SK-N-SH (cell line): Measurements from ENCODE around the gene CHSY1.

Experiments
- CTCF ChIP-seq: fragments of 200-600 bp; sonication (generic); IDR thresholded peaks from 2 replicates; pipeline ENCODE4 v1.6.1; 2017; ENCODE audit warnings: antibody characterized with exemption, mild to moderate bottlenecking, moderate library complexity
- MAX ChIP-seq: IDR thresholded peaks from 2 replicates; pipeline ENCODE4 v1.4.0; 2012; ENCODE audit warnings: low read depth
- MXI1 ChIP-seq: IDR thresholded peaks from 2 replicates; pipeline ENCODE4 v1.6.1; 2012; ENCODE audit warnings: mild to moderate bottlenecking, low read depth, low read length, improper control_type of control experiment
- PBX3 ChIP-seq: IDR thresholded peaks from 2 replicates; pipeline ENCODE4; 2012
- REST ChIP-seq: IDR thresholded peaks from 2 replicates; pipeline ENCODE4 v1.6.1; 2012; ENCODE audit warnings: mild to moderate bottlenecking, low read depth, low read length, moderate library complexity
- USF2 ChIP-seq: fragments of 150-350 bp; IDR thresholded peaks from 2 replicates; pipeline ENCODE4 v1.6.1; 2017; ENCODE audit warnings: antibody characterized with exemption, low read length, low read depth, borderline replicate concordance
- ZBTB33 ChIP-seq: IDR thresholded peaks from 2 replicates; pipeline ENCODE4 v1.4.0; 2012; ENCODE audit warnings: low read depth, borderline replicate concordance

GRCh38 chr15:101286471-101287114 lies 34.7 kb upstream of the CHSY1 start:
- TF ChIP-seq REST (no peak), CTCF (no peak), MAX (no peak), ZBTB33 (no peak), USF2 (no peak), MXI1 (no peak), PBX3 (no peak)
